Measurements from ENCODE around the gene CAPZA2. TPM values are rescaled to one million over a fixed set of nuclear protein-coding genes. Genes with fewer than 3 reads are reported as not detected.

Gene CAPZA2
- total RNA-seq, 6 experiments from 2014 or later = 216 to 311 (median 275) TPM

DNA sequence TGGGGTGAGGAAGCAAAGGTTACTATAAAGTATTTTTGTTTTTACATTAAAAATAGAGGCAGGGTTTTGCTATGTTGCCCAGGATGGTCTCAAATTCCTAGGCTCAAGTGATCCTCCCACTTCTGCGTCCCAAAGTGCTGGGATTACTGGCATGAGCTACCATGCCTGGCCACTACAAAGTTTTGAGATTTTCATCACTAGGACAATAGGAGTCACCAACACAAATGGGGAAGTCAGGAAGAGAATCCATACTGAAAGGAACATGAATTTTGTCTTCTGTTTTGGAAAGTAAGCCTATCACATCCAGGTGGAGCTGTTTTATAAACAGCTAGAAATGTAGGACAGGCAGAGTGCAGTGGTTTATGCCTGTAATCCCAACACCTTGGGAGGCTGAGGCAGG lies 20.0 kb upstream of the CAPZA2 start:
- Mint-ChIP-seq H3K4me3 (no peak overlapping the region), H3K27ac (no peak overlapping the region), H3K9me3 (no peaks in the 10 kb centered on the region), H3K36me3 (ENCODE audit: low read depth) (no peaks in the 10 kb centered on the region), H3K4me1 (ENCODE audit: low read depth) (no peaks in the 10 kb centered on the region), H3K27me3 (ENCODE audit: insufficient read depth) (peaks cover 23% of the 10 kb centered on the region)
- TF ChIP-seq, protein P1, sequence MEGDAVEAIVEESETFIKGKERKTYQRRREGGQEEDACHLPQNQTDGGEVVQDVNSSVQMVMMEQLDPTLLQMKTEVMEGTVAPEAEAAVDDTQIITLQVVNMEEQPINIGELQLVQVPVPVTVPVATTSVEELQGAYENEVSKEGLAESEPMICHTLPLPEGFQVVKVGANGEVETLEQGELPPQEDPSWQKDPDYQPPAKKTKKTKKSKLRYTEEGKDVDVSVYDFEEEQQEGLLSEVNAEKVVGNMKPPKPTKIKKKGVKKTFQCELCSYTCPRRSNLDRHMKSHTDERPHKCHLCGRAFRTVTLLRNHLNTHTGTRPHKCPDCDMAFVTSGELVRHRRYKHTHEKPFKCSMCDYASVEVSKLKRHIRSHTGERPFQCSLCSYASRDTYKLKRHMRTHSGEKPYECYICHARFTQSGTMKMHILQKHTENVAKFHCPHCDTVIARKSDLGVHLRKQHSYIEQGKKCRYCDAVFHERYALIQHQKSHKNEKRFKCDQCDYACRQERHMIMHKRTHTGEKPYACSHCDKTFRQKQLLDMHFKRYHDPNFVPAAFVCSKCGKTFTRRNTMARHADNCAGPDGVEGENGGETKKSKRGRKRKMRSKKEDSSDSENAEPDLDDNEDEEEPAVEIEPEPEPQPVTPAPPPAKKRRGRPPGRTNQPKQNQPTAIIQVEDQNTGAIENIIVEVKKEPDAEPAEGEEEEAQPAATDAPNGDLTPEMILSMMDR (IDR thresholded peaks at IDR 0.05) = no peak
- no peak for DNase-seq

DNA sequence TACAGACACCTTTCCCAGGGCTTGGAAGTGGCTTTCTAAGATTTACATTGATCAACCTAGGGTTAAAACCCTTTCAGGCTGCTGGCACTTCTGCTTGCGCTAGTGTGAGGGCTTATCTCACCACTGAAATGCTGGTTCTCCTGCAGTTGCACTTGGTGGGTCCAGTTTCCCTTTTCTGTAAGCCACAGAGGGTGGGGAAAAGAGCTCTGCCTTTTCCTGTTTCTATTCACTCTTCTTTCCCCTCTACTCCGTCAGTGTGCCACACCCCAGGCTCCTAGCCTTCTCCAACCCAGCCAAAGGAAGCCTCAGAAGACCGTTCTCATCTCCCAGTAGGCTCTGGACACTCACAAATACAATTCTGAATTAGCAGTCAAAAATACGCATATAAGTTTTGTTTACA lies 19.0 kb upstream of the CAPZA2 start:
- no peaks in the 10 kb centered on the region for H3K9me3 Mint-ChIP-seq
- no peak overlapping the region for H3K27ac Mint-ChIP-seq
- H3K4me1 Mint-ChIP-seq (ENCODE audit: low read depth) = no peaks in the 10 kb centered on the region
- TF ChIP-seq, protein P1 (IDR thresholded peaks at IDR 0.05) = no peak
- no peaks in the 10 kb centered on the region for H3K36me3 Mint-ChIP-seq (ENCODE audit: low read depth)
- H3K27me3 Mint-ChIP-seq (ENCODE audit: insufficient read depth) = peaks cover 23% of the 10 kb centered on the region
- no peak for DNase-seq
- no peak overlapping the region for H3K4me3 Mint-ChIP-seq

DNA sequence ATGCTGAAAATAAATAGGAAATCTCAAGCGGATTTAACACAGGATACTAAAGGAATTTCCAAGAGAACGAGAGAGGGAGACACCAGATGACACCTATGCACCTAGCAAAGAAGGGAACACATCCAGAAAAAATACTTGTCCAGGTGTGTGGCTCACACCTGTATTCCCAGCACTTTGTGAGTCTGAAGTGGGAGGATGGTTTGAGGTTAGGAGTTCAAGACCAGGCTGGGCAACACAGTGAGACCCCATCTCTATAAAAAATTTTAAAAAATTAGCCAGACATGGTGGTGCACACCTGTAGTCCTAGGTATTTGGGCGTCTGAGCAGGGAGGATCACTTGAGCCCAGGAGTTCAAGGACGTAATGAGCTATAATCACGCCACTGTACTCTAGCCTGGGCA lies 11.2 kb upstream of the CAPZA2 start:
- TF ChIP-seq, protein P1 (IDR thresholded peaks at IDR 0.05) = no peak
- Mint-ChIP-seq H3K4me1 (ENCODE audit: low read depth) (peaks cover 16% of the 10 kb centered on the region), H3K36me3 (ENCODE audit: low read depth) (no peaks in the 10 kb centered on the region), H3K27me3 (ENCODE audit: insufficient read depth) (peaks cover 16% of the 10 kb centered on the region), H3K9me3 (no peaks in the 10 kb centered on the region), H3K4me3 (no peak overlapping the region), H3K27ac (no peak overlapping the region)
- no peak for DNase-seq

DNA sequence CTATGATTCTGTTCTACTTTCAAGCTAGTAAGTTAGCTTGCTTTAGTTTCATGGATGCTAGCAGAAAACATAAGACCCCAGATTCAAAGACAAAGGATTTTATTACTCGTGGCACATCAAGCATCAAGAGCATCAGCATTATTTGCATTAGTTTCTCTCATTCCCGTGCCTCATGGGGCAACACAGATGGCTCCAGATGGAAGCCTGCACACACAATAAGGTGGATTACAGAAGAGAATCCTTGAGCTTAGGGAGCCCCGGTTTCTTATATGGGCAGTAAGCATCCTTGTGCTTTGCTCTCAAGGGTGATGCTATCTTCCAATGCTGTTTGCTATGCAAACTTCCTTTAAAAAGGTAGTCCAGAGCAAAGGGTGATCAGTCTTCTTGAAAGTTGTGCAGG lies 10.7 kb upstream of the CAPZA2 start:
- TF ChIP-seq, protein P1 (IDR thresholded peaks at IDR 0.05) = no peak
- Mint-ChIP-seq H3K27me3 (ENCODE audit: insufficient read depth) (peaks cover 13% of the 10 kb centered on the region), H3K4me1 (ENCODE audit: low read depth) (peaks cover 16% of the 10 kb centered on the region), H3K27ac (no peak overlapping the region), H3K36me3 (ENCODE audit: low read depth) (no peaks in the 10 kb centered on the region), H3K9me3 (no peaks in the 10 kb centered on the region), H3K4me3 (no peak overlapping the region)
- DNase-seq = no peak

DNA sequence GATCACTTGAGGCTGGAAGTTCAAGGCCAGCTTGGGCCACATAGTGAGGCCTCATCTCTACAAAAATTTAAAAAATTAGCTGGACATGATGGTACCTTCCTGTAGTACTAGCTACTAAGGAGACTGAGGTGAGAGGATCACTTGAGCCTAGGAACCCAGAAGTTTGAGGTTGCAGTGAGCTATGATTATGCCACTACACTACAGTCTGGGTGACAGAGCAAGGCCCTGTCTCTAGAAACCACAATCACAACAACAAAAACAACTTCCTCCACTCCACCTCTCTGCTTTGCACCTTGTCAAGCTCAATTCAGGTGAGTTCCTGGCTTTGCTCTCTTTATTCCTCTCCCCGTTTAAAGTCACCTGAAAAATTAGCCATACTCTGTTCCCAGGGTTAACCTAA lies 8.3 kb upstream of the CAPZA2 start:
- no peak overlapping the region for H3K27ac Mint-ChIP-seq
- H3K4me3 Mint-ChIP-seq = no peak overlapping the region
- H3K4me1 Mint-ChIP-seq (ENCODE audit: low read depth) = peaks cover 25% of the 10 kb centered on the region
- no peak for DNase-seq
- TF ChIP-seq, protein P1 (IDR thresholded peaks at IDR 0.05) = no peak
- H3K36me3 Mint-ChIP-seq (ENCODE audit: low read depth) = no peaks in the 10 kb centered on the region
- H3K27me3 Mint-ChIP-seq (ENCODE audit: insufficient read depth) = peaks cover 8% of the 10 kb centered on the region
- no peaks in the 10 kb centered on the region for H3K9me3 Mint-ChIP-seq

DNA sequence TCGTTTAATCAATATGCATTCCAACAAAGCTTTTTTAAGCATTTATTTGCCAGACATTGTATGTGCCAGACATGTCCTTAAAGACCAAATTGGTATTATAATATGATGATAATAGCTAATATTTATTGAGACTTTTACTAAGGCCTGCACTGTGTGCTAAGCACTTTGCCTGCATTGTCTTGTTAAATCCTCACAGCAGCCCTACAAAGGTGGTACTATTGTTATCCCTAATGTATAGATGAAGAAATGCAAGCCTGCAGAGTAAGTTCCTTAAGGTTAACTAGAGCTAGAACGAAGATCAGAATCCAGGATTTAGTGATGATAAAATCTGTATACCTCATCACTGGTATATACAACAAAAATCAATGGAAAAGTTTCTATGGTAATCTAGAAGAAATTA lies 5.3 kb upstream of the CAPZA2 start:
- Mint-ChIP-seq H3K9me3 (no peaks in the 10 kb centered on the region), H3K4me1 (ENCODE audit: low read depth) (peaks cover 45% of the 10 kb centered on the region), H3K27me3 (ENCODE audit: insufficient read depth) (peaks cover 3% of the 10 kb centered on the region), H3K27ac (no peak overlapping the region; the same call in 1 of the 2 replicates), H3K4me3 (no peak overlapping the region), H3K36me3 (ENCODE audit: low read depth) (no peaks in the 10 kb centered on the region)
- DNase-seq = no peak
- TF ChIP-seq, protein P1 (IDR thresholded peaks at IDR 0.05) = no peak

Measured in HFFc6 (cell line).